Nephron (organoid): ENCODE measurements around the gene LSM14A.

Experiments used
- H3K27ac Mint-ChIP-seq, 3 experiments: 2 replicates each; pipeline ENCODE4 v1.8.0; 2020; ENCODE audit warnings: mixed read lengths in 3 of 3, mild to moderate bottlenecking in 2 of 3, moderate library complexity in 1 of 3
- H3K27me3 Mint-ChIP-seq: 2 replicates; pipeline ENCODE4 v1.8.0; 2021; ENCODE audit warnings: low read depth, mild to moderate bottlenecking, moderate library complexity, mixed read lengths
- H3K36me3 Mint-ChIP-seq: 2 replicates; pipeline ENCODE4 v1.8.0; 2020; ENCODE audit warnings: low read depth, mixed read lengths
- H3K4me1 Mint-ChIP-seq: 2 replicates; pipeline ENCODE4 v1.8.0; 2020; ENCODE audit warnings: mixed read lengths
- H3K4me3 Mint-ChIP-seq, 3 experiments: 2 replicates each; pipeline ENCODE4 v1.8.0; 2020; ENCODE audit warnings: mild to moderate bottlenecking in 3 of 3, mixed read lengths in 3 of 3, moderate library complexity in 2 of 3
- H3K9me3 Mint-ChIP-seq: 2 replicates; pipeline ENCODE4 v1.8.0; 2020; ENCODE audit warnings: mixed read lengths
- TF ChIP-seq, protein P1 (sequence below), 3 experiments: fragments of 200-600 bp; sonication (generic); IDR thresholded peaks; one replicate each; pipeline ENCODE4 v1.5.0; 2021; ENCODE audit warnings: antibody characterized with exemption in 3 of 3; ENCODE audit not compliant: unreplicated experiment in 3 of 3

Gene LSM14A

GRCh38 chr19:34141025-34141424 lies 31.3 kb upstream of the LSM14A start:
- Mint-ChIP-seq H3K4me1 (no peaks in the 10 kb centered on the region), H3K4me3 (no peak overlapping the region), H3K27me3 (no peaks in the 10 kb centered on the region), H3K36me3 (no peaks in the 10 kb centered on the region), H3K9me3 (no peaks in the 10 kb centered on the region), H3K27ac (no peak overlapping the region)
- TF ChIP-seq, protein P1, sequence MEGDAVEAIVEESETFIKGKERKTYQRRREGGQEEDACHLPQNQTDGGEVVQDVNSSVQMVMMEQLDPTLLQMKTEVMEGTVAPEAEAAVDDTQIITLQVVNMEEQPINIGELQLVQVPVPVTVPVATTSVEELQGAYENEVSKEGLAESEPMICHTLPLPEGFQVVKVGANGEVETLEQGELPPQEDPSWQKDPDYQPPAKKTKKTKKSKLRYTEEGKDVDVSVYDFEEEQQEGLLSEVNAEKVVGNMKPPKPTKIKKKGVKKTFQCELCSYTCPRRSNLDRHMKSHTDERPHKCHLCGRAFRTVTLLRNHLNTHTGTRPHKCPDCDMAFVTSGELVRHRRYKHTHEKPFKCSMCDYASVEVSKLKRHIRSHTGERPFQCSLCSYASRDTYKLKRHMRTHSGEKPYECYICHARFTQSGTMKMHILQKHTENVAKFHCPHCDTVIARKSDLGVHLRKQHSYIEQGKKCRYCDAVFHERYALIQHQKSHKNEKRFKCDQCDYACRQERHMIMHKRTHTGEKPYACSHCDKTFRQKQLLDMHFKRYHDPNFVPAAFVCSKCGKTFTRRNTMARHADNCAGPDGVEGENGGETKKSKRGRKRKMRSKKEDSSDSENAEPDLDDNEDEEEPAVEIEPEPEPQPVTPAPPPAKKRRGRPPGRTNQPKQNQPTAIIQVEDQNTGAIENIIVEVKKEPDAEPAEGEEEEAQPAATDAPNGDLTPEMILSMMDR (IDR thresholded peaks at IDR 0.05; ENCODE audit: unreplicated experiment in 3 of 3) = no peak

DNA sequence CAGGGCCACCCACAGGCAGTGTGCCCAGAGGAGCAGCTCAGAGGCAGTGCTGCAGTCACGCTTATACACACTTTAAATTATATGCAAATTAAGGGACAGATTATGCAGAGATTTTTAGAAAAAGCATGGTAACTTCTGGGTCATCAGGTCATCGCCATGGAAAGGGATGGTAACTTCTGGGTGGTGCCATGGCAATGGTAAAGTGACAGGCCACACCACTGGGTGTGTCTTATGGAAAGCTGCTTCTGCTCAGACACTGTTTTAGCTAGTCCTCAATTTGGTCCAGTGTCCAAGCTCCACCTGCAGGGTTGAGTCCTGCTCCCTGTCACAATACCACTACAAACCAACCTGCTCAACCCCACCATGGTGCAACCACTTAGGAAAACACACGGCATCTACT lies 29.9 kb upstream of the LSM14A start:
- Mint-ChIP-seq H3K27me3 (no peaks in the 10 kb centered on the region), H3K4me3 (no peak overlapping the region), H3K4me1 (no peaks in the 10 kb centered on the region), H3K27ac (no peak overlapping the region), H3K36me3 (no peaks in the 10 kb centered on the region), H3K9me3 (no peaks in the 10 kb centered on the region)
- TF ChIP-seq, protein P1 (IDR thresholded peaks at IDR 0.05; ENCODE audit: unreplicated experiment in 3 of 3) = no peak

GRCh38 chr19:34145741-34146202 lies 26.5 kb upstream of the LSM14A start:
- H3K4me3 Mint-ChIP-seq = no peak overlapping the region
- no peaks in the 10 kb centered on the region for H3K36me3 Mint-ChIP-seq
- TF ChIP-seq, protein P1 (IDR thresholded peaks at IDR 0.05; ENCODE audit: unreplicated experiment in 3 of 3) = peak; percentile 80 to 84 (median 81)
- no peaks in the 10 kb centered on the region for H3K9me3 Mint-ChIP-seq
- H3K4me1 Mint-ChIP-seq = no peaks in the 10 kb centered on the region
- no peak overlapping the region for H3K27ac Mint-ChIP-seq
- no peaks in the 10 kb centered on the region for H3K27me3 Mint-ChIP-seq

DNA sequence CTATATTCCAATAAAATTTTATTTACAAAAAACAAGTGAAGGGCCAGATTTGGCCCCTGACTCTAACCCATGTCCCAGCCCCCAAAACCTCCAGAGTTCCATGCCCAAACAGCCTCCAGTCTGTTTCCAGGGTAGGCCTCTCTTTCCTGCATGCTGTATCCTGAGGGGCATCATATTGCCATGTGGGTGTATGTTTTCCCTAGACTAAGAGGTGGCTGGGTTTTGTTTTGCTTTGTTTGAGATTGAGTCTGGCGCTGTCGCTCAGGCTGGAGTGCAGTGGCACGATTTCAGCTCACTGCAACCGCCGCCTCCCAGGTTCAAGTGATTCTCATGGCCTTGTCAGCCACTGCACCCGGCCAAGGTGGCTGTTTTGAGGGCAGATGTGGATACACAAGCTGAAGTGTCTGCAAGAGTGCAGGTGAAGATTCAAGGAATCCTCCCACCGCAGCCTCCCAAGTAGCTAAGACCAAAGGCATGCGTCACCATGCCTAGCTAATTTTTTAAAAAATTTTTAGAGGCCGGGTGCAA lies 23.6 kb upstream of the LSM14A start:
- Mint-ChIP-seq H3K4me1 (no peaks in the 10 kb centered on the region), H3K4me3 (no peak overlapping the region), H3K36me3 (no peaks in the 10 kb centered on the region), H3K27ac (no peak overlapping the region), H3K27me3 (peaks cover 3% of the 10 kb centered on the region), H3K9me3 (no peaks in the 10 kb centered on the region)
- TF ChIP-seq, protein P1 (IDR thresholded peaks at IDR 0.05; ENCODE audit: unreplicated experiment in 3 of 3) = no peak

DNA sequence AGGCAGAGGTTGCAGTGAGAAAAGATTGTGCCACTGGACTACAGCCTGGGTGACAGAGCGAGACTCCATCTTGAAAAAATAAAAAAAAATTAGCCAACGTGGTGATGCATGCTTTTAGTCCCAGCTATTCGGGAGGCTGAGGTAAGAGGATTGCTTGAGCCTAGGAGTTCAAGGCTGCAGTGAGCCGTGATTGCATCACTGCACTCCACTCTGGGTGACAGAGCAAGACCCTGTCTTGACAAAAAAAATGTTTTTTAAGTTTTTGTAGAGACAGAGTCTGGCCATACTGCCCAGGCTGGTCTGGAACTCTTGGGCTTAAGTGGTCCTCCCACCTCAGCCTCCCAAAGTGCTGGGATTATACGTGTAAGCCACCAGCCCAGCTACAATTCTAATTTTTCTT lies 22.4 kb upstream of the LSM14A start:
- H3K9me3 Mint-ChIP-seq = no peaks in the 10 kb centered on the region
- H3K4me3 Mint-ChIP-seq = no peak overlapping the region
- H3K4me1 Mint-ChIP-seq = no peaks in the 10 kb centered on the region
- H3K36me3 Mint-ChIP-seq = no peaks in the 10 kb centered on the region
- H3K27me3 Mint-ChIP-seq = peaks cover 3% of the 10 kb centered on the region
- no peak overlapping the region for H3K27ac Mint-ChIP-seq
- TF ChIP-seq, protein P1 (IDR thresholded peaks at IDR 0.05; ENCODE audit: unreplicated experiment in 3 of 3) = no peak

DNA sequence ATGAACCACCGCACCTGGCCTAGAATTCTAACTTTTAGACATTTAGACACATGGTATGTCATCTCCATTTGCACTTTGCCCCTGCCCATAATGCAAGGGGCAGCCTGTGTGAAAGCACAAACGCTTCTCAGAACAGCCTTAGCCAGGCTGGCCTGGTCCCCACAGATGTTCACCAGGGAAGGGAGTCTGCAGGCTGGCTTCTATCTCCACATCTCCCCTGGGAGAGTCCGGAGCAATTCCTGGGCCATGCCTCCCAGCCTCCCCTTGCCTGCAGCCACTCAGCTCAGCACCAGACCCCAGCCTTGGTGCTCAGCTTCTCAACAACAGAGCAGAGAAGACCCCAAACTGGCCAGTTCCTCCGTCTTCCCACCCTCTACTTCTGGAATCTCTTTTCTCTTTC lies 21.7 kb upstream of the LSM14A start:
- TF ChIP-seq, protein P1 (IDR thresholded peaks at IDR 0.05; ENCODE audit: unreplicated experiment in 3 of 3) = no peak

More for the DNA sequence above, 21.7 kb upstream of the LSM14A start:
- Mint-ChIP-seq H3K27ac (no peak overlapping the region), H3K27me3 (peaks cover 3% of the 10 kb centered on the region), H3K36me3 (no peaks in the 10 kb centered on the region), H3K4me3 (no peak overlapping the region), H3K9me3 (no peaks in the 10 kb centered on the region), H3K4me1 (no peaks in the 10 kb centered on the region)
